Measurements from ENCODE around the gene GOT2. TPM values are rescaled to one million over a fixed set of nuclear protein-coding genes. Genes with fewer than 3 reads are reported as not detected.

Gene GOT2
- total and polyA plus RNA-seq, 7 donors = 33.7 to 88.2 (median 52.1) TPM

- WGBS, 2 donors = 84 to 85% methylated on average over 9 of the region's 9 CpGs
- H3K9me3 ChIP-seq = no peaks in the 10 kb centered on the region
- H3K27ac ChIP-seq = no peak overlapping the region
- H3K27me3 ChIP-seq = no peaks in the 10 kb centered on the region
- TF ChIP-seq CTCF (IDR thresholded peaks at IDR 0.05) (no peak), POLR2A (IDR thresholded peaks at IDR 0.05) (no peak), EP300 (IDR thresholded peaks at IDR 0.05) (no peak), POLR2AphosphoS5 (IDR thresholded peaks at IDR 0.05) (no peak)
- intact Hi-C loops (cut with DNase I) = no loop called here
- H3K4me1 ChIP-seq = peaks cover 0 to 7% (median 3%) of the 10 kb centered on the region in 4 donors
- H3K4me3 ChIP-seq = no peak overlapping the region
- peaks cover 0 to 26% (median 3%) of the 10 kb centered on the region in 4 donors for H3K36me3 ChIP-seq
- DNase-seq = no peak
These were observed 6.9 kb downstream of the GOT2 start for GRCh38 chr16:58727028-58727781.

GRCh38 chr16:58723109-58723508, 11.0 kb downstream of the GOT2 start:
- Histone ChIP-seq H3K4me3 (no peak overlapping the region), H3K4me1 (no peaks in the 10 kb centered on the region), H3K36me3 (peaks cover 14 to 61% (median 25%) of the 10 kb centered on the region in 4 donors), H3K27me3 (no peaks in the 10 kb centered on the region), H3K9me3 (no peaks in the 10 kb centered on the region), H3K27ac (no peak overlapping the region)
- intact Hi-C loops (cut with DNase I) = no loop called here
- 45 to 75% methylated on average over 3 of the region's 3 CpGs for WGBS, 2 donors
- DNase-seq = no peak
- TF ChIP-seq EP300 (IDR thresholded peaks at IDR 0.05) (no peak), POLR2AphosphoS5 (IDR thresholded peaks at IDR 0.05) (no peak), POLR2A (IDR thresholded peaks at IDR 0.05) (no peak), CTCF (IDR thresholded peaks at IDR 0.05) (no peak)

- H3K27me3 ChIP-seq = no peaks in the 10 kb centered on the region
- peaks cover 17 to 96% (median 48%) of the 10 kb centered on the region in 4 donors for H3K36me3 ChIP-seq
- H3K9me3 ChIP-seq = no peaks in the 10 kb centered on the region
- no peak overlapping the region for H3K27ac ChIP-seq
- intact Hi-C loops (cut with DNase I) = no loop called here
- no peak for DNase-seq
- H3K4me1 ChIP-seq = peaks cover 0 to 5% (median 0%) of the 10 kb centered on the region in 4 donors
- H3K4me3 ChIP-seq = no peak overlapping the region
- TF ChIP-seq POLR2AphosphoS5 (IDR thresholded peaks at IDR 0.05) = no peak
- TF ChIP-seq EP300 (IDR thresholded peaks at IDR 0.05) = no peak
- TF ChIP-seq POLR2A (IDR thresholded peaks at IDR 0.05) = no peak
- TF ChIP-seq CTCF (IDR thresholded peaks at IDR 0.05) = no peak
- WGBS, 2 donors = 92 to 94% methylated on average over 13 of the region's 13 CpGs
These were observed 16.1 kb downstream of the GOT2 start for GRCh38 chr16:58717994-58718393.

- Histone ChIP-seq H3K9me3 (no peaks in the 10 kb centered on the region), H3K4me3 (no peak overlapping the region), H3K27ac (peak overlapping the region in 1 of 4 donors; percentile 28), H3K27me3 (no peaks in the 10 kb centered on the region), H3K4me1 (peaks cover 0 to 5% (median 0%) of the 10 kb centered on the region in 4 donors), H3K36me3 (peaks cover 14 to 96% (median 55%) of the 10 kb centered on the region in 4 donors)
- TF ChIP-seq EP300 (IDR thresholded peaks at IDR 0.05) (no peak), CTCF (IDR thresholded peaks at IDR 0.05) (no peak), POLR2AphosphoS5 (IDR thresholded peaks at IDR 0.05) (no peak), POLR2A (IDR thresholded peaks at IDR 0.05) (no peak)
- WGBS, 2 donors = 87 to 90% methylated on average over 8 of the region's 8 CpGs
- intact Hi-C loops (cut with DNase I) = no loop called here
- no peak for DNase-seq
These were observed 17.6 kb downstream of the GOT2 start for GRCh38 chr16:58716468-58716867.

All from sigmoid colon (tissue), 7 donors.